Trophoblast cell (in vitro differentiated cells and primary cell): ENCODE data around the gene ORC5.

ENCODE experiments used
- DNase-seq, 2 donors: peaks; one replicate each; pipeline ENCODE4 v3.0.0-alpha.2; 2016
- H2AFZ ChIP-seq: 2 replicates; pipeline ENCODE4 v1.6.1; 2013; ENCODE audit warnings: low read length, moderate library complexity, mild to moderate bottlenecking; ENCODE audit not compliant: insufficient read depth, poor library complexity
- H2AK5ac ChIP-seq: 2 replicates; pipeline ENCODE4 v1.6.1; 2013; ENCODE audit warnings: mild to moderate bottlenecking, low read length
- H2BK120ac ChIP-seq: 2 replicates; pipeline ENCODE4 v1.6.1; 2013; ENCODE audit warnings: low read length, mild to moderate bottlenecking, moderate library complexity; ENCODE audit not compliant: insufficient read depth, poor library complexity
- H2BK12ac ChIP-seq: 2 replicates; pipeline ENCODE4 v1.6.1; 2013; ENCODE audit warnings: mild to moderate bottlenecking, low read length, moderate library complexity
- H2BK5ac ChIP-seq: 2 replicates; pipeline ENCODE4 v1.6.1; 2013; ENCODE audit warnings: low read length, low read depth, moderate library complexity, mild to moderate bottlenecking; ENCODE audit not compliant: poor library complexity
- H3K14ac ChIP-seq: 2 replicates; pipeline ENCODE4 v1.6.1; 2013; ENCODE audit warnings: mild to moderate bottlenecking, low read length
- H3K18ac ChIP-seq: 2 replicates; pipeline ENCODE4 v1.6.1; 2013; ENCODE audit warnings: mild to moderate bottlenecking, low read length
- H3K23ac ChIP-seq: 2 replicates; pipeline ENCODE4 v1.6.1; 2013; ENCODE audit warnings: low read length
- H3K27ac ChIP-seq: 2 replicates; pipeline ENCODE4 v1.5.1; 2013; ENCODE audit warnings: low read depth, mild to moderate bottlenecking, inconsistent platforms, low read length, moderate library complexity
- H3K27me3 ChIP-seq: 2 replicates; pipeline ENCODE4 v1.6.1; 2013; ENCODE audit warnings: inconsistent platforms, mild to moderate bottlenecking, low read length, moderate library complexity; ENCODE audit not compliant: insufficient read depth
- H3K36me3 ChIP-seq, 2 experiments: 1 replicate in 1 of 2; 2 replicates in 1 of 2; pipeline ENCODE4 v1.6.1; 2013; ENCODE audit warnings: low read length in 2 of 2, mild to moderate bottlenecking in 2 of 2, moderate library complexity in 1 of 2; ENCODE audit not compliant: insufficient read depth in 2 of 2, control insufficient read depth in 1 of 2
- H3K4ac ChIP-seq: 2 replicates; pipeline ENCODE4 v1.6.1; 2013; ENCODE audit warnings: low read depth, mild to moderate bottlenecking, low read length, moderate library complexity
- H3K4me1 ChIP-seq, 2 experiments: 1 replicate in 1 of 2; 2 replicates in 1 of 2; pipeline ENCODE4 v1.6.1; 2013; ENCODE audit warnings: low read length in 2 of 2, mild to moderate bottlenecking in 2 of 2, moderate library complexity in 1 of 2; ENCODE audit not compliant: insufficient read depth in 2 of 2, control insufficient read depth in 1 of 2
- H3K4me2 ChIP-seq: 2 replicates; pipeline ENCODE4 v1.6.1; 2013; ENCODE audit warnings: inconsistent platforms, mild to moderate bottlenecking, low read length, moderate library complexity
- H3K4me3 ChIP-seq: 2 replicates; pipeline ENCODE4 v1.5.1; 2013; ENCODE audit warnings: mild to moderate bottlenecking, low read depth, low read length, inconsistent platforms
- H3K79me1 ChIP-seq: one replicate; pipeline ENCODE4 v1.6.1; 2013; ENCODE audit warnings: low read length
- H3K79me2 ChIP-seq: 2 replicates; pipeline ENCODE4 v1.6.1; 2013; ENCODE audit warnings: low read length, mild to moderate bottlenecking; ENCODE audit not compliant: control insufficient read depth, insufficient read depth, poor library complexity
- H3K9ac ChIP-seq: 2 replicates; pipeline ENCODE4 v1.6.1; 2013; ENCODE audit warnings: mild to moderate bottlenecking, low read length
- H3K9me3 ChIP-seq: 2 replicates; pipeline ENCODE4 v1.6.1; 2013; ENCODE audit warnings: low read depth, mild to moderate bottlenecking, control low read depth, inconsistent platforms, low read length; ENCODE audit not compliant: insufficient read depth
- H4K12ac ChIP-seq: 2 replicates; pipeline ENCODE4 v1.6.1; 2013; ENCODE audit warnings: low read depth, mild to moderate bottlenecking, low read length, moderate library complexity
- H4K8ac ChIP-seq: 2 replicates; pipeline ENCODE4 v1.6.1; 2013; ENCODE audit warnings: low read depth, mild to moderate bottlenecking, low read length, moderate library complexity
- H4K91ac ChIP-seq: one replicate; pipeline ENCODE4 v1.6.1; 2013; ENCODE audit warnings: low read depth, mild to moderate bottlenecking, low read length, moderate library complexity
- WGBS: extraction: QIAGEN DNeasy Blood & Tissue Kit; methylation state at CpG from one replicate; pipeline ENCODE4 v1.1.7; 2013; ENCODE audit warnings: missing lambda C conversion rate; ENCODE audit not compliant: insufficient read length, insufficient coverage; ENCODE audit errors: extremely low coverage; 5-methylcytosine and 5-hydroxymethylcytosine counted together

The ORC5 gene

DNA sequence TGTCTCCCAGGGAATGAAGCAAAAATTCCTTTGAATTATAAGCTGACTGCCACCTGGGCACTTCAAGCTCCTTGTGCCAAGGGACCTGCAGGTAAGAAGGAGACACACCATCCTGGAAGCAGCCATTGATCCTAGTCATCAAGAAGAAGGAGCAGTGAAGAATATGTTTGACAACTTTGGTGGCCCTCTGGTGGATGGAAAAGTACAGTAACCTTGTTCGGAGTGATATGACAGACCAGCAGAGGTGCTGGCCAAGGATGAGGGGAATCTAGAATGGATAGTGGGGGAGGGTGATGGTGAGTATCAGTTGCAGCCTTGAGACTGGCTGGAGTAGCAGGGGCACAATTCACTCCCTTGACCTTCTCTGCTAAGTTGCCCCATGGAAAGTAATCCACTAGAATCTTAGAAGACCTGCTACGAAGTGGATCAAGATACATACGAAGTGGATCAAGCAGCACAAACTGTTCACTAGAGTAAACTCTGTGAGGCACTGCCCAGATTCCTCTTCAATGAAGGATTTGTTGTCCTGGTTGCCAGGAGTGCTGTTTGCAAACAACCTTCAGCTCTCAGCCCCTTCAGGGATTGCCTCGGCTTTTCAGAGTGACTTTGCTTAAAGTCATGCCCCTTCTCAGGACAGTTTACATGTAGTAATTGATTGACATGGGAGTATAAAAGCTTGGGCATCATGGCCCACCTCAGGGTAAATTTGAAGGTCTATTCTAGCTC, 44.8 kb upstream of the ORC5 start:
- Histone ChIP-seq H3K36me3 (no peaks in the 10 kb centered on the region), H3K79me1 (no peaks in the 10 kb centered on the region), H3K4me2 (no peak overlapping the region), H3K23ac (no peak overlapping the region), H3K18ac (no peak overlapping the region), H3K27ac (no peak overlapping the region), H2BK12ac (no peak overlapping the region), H4K91ac (no peak overlapping the region), H2BK5ac (no peak overlapping the region), H2AK5ac (no peak overlapping the region), H4K12ac (no peak overlapping the region), H3K9ac (no peak overlapping the region), H3K27me3 (no peaks in the 10 kb centered on the region), H3K4me1 (no peaks in the 10 kb centered on the region), H4K8ac (no peak overlapping the region), H2BK120ac (no peak overlapping the region), H3K14ac (no peak overlapping the region), H3K79me2 (no peaks in the 10 kb centered on the region), H2AFZ (no peak overlapping the region), H3K4ac (no peak overlapping the region), H3K9me3 (no peaks in the 10 kb centered on the region), H3K4me3 (no peak overlapping the region)
- DNase-seq = peak in 1 of 2 donors; percentile 52
- WGBS = no CpG with 5 or more reads among the region's 4 CpGs

DNA sequence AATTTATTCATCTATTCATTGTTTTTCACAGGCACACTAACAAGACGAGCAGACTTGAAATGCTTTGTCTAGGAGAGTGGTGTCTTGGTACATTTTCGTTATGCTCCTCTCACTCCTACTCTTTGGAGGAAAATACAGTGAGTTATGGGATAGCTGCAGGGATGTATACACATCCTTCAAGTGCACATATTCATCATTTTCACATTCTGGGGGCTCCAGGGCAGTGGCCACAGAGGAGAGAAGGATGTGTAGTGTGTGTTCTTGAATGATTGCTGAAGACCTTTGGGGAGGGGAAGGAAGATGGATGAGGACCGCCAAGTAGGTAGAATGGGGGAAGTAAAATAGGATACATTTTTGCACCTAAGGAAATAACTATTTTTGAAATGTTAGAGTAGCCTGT, 34.8 kb upstream of the ORC5 start:
- Histone ChIP-seq H4K91ac (no peak overlapping the region), H3K27ac (no peak overlapping the region), H3K18ac (no peak overlapping the region), H2AK5ac (no peak overlapping the region), H4K12ac (no peak overlapping the region), H3K14ac (no peak overlapping the region), H3K4me1 (no peaks in the 10 kb centered on the region), H2AFZ (no peak overlapping the region), H4K8ac (no peak overlapping the region), H3K9ac (no peak overlapping the region), H3K4ac (no peak overlapping the region), H3K27me3 (no peaks in the 10 kb centered on the region), H2BK12ac (no peak overlapping the region), H3K79me2 (no peaks in the 10 kb centered on the region), H2BK120ac (no peak overlapping the region), H3K23ac (no peak overlapping the region), H3K36me3 (no peaks in the 10 kb centered on the region), H3K9me3 (no peaks in the 10 kb centered on the region), H3K79me1 (no peaks in the 10 kb centered on the region), H3K4me2 (no peak overlapping the region), H3K4me3 (no peak overlapping the region), H2BK5ac (no peak overlapping the region)
- WGBS = no CpG with 5 or more reads among the region's 3 CpGs
- no peak for DNase-seq

DNA sequence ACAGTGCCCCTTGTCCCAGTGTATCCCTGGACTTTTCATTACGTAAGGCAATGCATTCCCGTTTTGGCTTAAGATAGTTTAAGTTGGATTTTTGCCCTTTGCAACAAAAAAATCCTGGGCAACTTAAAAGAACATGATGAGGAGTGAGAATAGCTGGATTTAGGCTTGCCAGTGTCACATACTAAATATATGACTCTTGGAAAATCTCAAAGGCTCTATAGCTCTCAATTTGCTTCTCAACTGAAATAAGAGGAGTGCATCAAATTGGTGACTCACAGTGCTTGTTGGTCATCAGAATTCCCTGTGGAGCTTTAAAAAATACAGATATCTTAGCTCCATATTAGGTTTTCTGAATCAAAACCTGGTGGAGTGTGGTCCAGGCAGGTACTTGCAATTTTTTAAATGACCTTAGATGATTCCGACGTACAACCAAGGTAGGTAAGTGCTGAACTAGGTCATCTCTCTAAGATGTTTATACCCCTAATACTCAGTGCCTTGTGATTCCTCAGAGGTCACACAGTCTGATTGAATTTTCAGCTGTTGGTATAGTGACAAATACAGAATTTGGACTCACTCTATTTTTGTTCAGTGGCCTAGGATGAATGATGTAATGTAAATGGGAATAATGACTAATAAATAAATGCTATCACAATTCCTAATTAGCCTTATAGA, 33.9 kb upstream of the ORC5 start:
- no peak overlapping the region for H2BK12ac ChIP-seq
- H3K4me2 ChIP-seq = no peak overlapping the region
- no peak overlapping the region for H3K23ac ChIP-seq
- H2BK120ac ChIP-seq = no peak overlapping the region
- no peak overlapping the region for H2AK5ac ChIP-seq
- H3K79me1 ChIP-seq = no peaks in the 10 kb centered on the region
- no peaks in the 10 kb centered on the region for H3K36me3 ChIP-seq
- no peak overlapping the region for H4K12ac ChIP-seq
- no CpG with 5 or more reads among the region's 4 CpGs for WGBS
- H3K27me3 ChIP-seq = no peaks in the 10 kb centered on the region
- no peak overlapping the region for H3K14ac ChIP-seq
- no peak for DNase-seq
- H3K4ac ChIP-seq = no peak overlapping the region
- no peak overlapping the region for H3K9ac ChIP-seq
- no peak overlapping the region for H3K27ac ChIP-seq
- H3K9me3 ChIP-seq = no peaks in the 10 kb centered on the region
- H3K4me1 ChIP-seq = no peaks in the 10 kb centered on the region
- no peak overlapping the region for H3K4me3 ChIP-seq
- no peaks in the 10 kb centered on the region for H3K79me2 ChIP-seq
- H4K91ac ChIP-seq = no peak overlapping the region
- H2BK5ac ChIP-seq = no peak overlapping the region
- no peak overlapping the region for H2AFZ ChIP-seq
- no peak overlapping the region for H3K18ac ChIP-seq
- no peak overlapping the region for H4K8ac ChIP-seq

DNA sequence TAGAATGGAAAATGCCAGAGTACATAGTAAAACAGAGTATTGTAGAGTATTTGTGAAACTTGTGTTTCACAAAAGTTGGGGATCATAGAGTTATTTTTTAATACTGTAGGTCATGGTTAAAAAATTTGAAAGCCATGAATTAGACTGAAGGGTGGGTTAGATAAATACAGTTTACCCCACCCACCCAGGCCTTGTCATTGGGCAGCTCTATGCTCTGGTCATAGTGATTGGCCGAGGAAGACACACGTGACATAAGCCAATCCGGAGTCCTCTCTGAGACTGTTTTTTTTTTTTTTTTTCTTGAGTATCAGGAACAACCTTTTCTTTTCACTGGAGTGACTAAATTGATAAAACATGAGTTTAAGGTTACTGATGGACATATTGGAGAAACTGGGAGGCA, 33.3 kb upstream of the ORC5 start:
- H2BK12ac ChIP-seq = no peak overlapping the region
- whole genome bisulfite sequencing = no CpG with 5 or more reads among the region's 3 CpGs
- H3K79me2 ChIP-seq = no peaks in the 10 kb centered on the region
- H4K91ac ChIP-seq = no peak overlapping the region
- DNase-seq = no peak
- no peak overlapping the region for H2AK5ac ChIP-seq
- no peaks in the 10 kb centered on the region for H3K27me3 ChIP-seq
- no peak overlapping the region for H3K9ac ChIP-seq
- H2BK120ac ChIP-seq = no peak overlapping the region
- H3K36me3 ChIP-seq = no peaks in the 10 kb centered on the region
- no peak overlapping the region for H4K12ac ChIP-seq
- no peak overlapping the region for H4K8ac ChIP-seq
- H3K4ac ChIP-seq = no peak overlapping the region
- no peak overlapping the region for H3K18ac ChIP-seq
- no peak overlapping the region for H3K23ac ChIP-seq
- H3K9me3 ChIP-seq = no peaks in the 10 kb centered on the region
- no peak overlapping the region for H3K4me3 ChIP-seq
- H3K4me2 ChIP-seq = no peak overlapping the region
- no peak overlapping the region for H3K14ac ChIP-seq
- H2BK5ac ChIP-seq = no peak overlapping the region
- no peaks in the 10 kb centered on the region for H3K79me1 ChIP-seq
- no peak overlapping the region for H2AFZ ChIP-seq
- H3K4me1 ChIP-seq = no peaks in the 10 kb centered on the region
- H3K27ac ChIP-seq = no peak overlapping the region
